AG20443 (cell line): Measurements from ENCODE around the gene RAB28.
"Not testable (repeated sequence)": the region's sequence is repeated elsewhere in the genome, so short reads cannot be mapped to it uniquely, and the experiment has no call there.

ENCODE experiments used
- DNase-seq: peaks from one replicate; pipeline ENCODE4 v3.0.0; 2012; ENCODE audit warnings: low spot score, mixed read lengths

Gene RAB28

GRCh38 chr4:13445841-13446790, 38.0 kb downstream of the RAB28 start:
- no peak for DNase-seq

DNA sequence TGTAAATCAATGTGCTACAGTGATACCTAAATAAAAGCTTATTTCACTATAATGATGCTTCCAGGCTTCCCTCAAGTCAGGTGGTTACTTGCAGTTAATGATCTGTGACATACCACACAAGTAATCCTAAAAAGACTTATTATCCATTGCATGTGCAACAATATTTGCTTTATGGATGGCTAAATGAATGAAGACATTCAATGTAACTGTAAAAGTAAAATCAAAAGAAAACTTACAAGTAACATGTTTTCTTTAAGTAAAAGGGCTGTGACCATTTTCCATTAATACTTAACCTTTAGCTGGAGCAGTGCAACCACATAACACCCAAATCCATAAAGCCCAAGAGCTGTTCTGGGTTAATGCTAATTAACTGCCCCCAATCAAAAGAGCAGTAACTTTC, 42.6 kb downstream of the RAB28 start:
- no peak for DNase-seq

DNA sequence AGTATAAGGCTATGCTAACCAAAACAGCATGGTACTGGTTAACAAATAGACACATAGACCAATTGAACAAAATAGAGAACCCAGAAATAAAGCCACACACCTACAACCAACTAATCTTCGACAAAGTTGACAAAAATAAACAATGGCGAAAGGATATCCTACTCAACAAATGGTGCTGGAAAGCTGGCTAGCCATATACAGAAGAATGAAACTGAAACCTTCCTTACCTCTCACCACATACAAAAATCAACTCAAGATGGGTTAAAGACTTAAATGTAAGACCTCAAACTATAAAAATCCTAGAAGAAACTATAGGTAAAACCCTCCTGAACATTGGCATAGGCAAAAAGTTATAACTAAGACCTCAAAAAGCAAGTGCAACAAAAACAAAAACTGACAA, 47.2 kb downstream of the RAB28 start:
- DNase-seq: no peak

- DNase-seq: no peak
These were observed 51.7 kb downstream of the RAB28 start for GRCh38 chr4:13432453-13432852.

DNA sequence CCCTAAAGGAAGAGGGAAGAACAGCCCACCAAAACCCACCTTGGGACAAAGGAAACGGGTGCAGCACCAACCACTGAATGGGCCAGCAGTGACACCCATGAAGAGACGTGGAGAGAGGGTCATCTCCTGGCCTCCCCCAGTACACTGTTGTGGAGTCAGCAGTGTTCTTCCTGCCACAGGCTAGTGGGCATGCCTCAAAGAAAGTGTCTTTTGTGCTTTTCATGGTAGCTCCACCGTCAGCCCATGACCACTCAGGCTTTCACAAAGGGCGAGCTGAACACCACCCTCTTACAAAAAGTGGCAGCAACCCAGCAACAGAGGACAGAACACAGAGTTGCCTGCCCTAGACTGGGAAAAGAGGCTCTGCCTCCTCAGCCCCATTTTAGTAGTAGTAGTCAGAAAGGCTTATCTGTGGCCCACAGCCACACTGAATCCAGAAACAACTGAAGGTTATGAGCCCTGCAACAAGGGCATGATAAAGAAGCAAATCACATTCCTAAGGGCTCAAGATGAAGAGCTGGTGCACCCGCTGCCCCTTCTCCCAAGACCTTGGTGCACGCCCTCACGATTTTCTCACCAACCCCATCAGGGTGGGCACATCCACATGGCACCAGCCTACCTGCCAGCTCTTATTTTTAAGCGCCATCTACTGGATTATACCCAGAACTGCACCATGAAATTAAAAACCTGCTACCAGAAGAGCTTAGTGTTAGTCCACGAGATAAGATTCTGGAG, 53.1 kb downstream of the RAB28 start:
- no peak for DNase-seq

DNA sequence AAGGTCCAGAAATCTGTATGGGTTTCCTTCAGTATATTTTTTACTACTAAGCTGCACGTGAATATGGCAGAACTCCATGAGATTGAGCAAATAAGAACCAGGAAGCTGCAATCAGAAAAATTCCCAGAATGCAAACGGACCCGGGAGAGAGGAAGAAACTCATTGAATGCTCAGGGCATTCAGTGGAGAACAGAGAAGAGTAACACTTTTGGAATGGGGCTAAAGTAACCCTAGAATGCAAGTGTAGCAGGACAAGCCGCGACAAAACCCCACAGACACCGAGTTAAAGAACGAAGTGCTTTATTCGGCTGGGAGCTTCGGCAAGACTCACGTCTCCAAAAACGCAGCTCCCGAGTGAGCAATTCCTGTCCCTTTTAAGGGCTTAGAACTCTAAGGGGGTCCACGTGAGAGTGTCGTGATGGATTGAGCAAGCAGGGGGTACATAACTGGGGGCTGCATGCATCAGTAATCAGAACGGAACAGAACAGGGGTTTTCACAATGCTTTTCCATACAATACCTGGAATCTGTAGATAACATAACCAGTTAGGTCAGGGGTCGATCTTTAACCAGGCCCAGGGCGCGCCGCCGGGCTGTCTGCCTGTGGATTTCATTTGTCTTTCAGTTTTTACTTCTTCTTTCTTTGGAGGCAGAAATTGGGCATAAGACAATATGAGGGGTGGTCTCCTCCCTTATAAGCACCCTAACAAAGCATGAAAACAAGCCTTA, 56.4 kb downstream of the RAB28 start:
- no peak for DNase-seq

- no peak for DNase-seq
These were observed 68.9 kb downstream of the RAB28 start for GRCh38 chr4:13415068-13415785.

DNA sequence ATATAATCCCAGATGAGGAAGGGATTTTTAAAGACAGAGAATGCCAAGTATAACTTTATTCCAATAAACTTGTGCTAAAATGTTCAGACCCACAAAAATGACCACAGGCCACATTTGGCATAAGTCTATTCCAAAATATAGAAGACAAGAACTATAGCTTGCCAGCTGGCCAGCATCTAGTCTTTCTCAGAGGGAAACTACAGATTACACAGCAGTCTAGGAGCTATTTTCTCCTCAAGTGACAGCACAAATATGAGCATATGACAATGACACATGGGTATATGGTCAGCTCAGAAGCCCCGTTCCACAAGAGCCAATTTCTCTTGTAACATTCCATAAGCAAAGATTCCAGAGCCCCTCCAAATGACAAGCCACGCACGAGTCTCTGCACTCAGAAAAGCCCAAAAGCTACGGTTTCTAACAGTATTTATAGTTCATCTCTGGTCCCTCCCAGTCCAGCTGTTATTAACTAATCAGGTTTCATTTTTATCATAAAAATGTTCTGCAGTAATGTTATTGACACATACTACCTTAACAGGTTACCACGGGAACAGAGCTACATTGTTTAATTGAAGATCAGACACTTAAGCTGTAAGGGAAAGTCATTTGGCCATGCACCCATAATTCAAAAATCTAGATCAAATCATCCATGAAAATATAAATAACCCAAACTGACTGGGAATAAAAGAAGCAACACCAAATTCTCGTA, 70.3 kb downstream of the RAB28 start:
- DNase-seq: peak; percentile 11

DNA sequence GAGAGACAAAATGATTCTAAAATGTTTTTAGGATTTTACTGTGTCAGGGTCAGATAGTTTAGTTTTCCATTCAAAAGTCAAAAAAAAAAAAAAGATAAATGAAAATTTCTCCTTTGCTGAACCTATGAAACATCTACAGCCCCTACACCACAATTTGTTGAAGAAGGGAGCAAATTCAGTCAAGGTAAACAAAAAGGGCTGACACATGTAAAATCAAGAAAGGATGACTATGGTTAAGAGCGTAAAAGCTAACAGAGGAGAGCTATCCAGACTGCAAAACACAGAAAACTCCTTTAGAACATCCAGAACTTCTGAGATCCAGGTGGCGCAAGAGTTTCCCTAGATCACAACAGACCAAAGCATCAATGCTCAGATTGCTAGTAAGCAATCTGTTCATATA, 72.2 kb downstream of the RAB28 start:
- no peak for DNase-seq

- no peak for DNase-seq
These were observed 74.8 kb downstream of the RAB28 start for GRCh38 chr4:13409324-13409723.

GRCh38 chr4:13406156-13406555, 78.0 kb downstream of the RAB28 start:
- not testable (repeated sequence) for DNase-seq

DNA sequence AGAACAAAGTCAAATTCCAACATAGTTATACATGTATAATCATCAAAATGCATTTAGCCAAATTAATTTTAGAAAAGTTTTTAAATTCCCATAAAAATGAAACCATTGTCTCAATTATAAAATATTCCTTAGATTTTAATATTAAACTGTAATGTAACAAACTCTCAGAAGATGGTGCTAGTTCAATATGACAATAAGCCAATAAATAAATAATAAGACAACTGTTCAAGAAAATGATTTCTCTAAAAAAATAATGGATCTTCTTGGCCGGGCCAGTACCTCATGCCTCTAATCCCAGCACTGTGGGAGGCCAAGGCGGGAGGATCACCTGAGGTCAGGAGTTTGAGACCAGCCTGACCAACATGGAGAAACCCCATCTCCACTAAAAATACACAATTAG, 80.3 kb downstream of the RAB28 start:
- no peak for DNase-seq

DNA sequence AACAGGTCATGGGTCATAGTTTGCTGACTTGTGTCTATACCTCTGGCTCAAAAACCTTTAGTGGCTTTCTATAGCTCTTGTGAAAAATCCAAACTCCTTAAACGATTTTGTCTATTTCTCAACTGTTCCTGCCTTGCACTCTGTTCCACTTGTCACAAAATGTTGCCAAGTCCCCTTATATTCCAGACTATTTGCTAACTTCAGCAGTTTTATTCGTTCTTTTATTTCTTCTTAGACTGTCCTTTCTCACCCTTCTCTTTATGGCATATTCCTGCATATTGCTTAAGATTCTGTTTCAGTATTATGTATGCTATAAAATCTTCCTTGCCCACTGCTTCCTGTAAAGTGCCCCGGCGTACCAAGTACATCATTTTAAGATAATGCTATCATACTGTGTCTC, 80.8 kb downstream of the RAB28 start:
- no peak for DNase-seq

- DNase-seq: no peak
These were observed 84.9 kb downstream of the RAB28 start for GRCh38 chr4:13399257-13399656.

- DNase-seq: no peak
These were observed 88.0 kb downstream of the RAB28 start for GRCh38 chr4:13396161-13396560.

DNA sequence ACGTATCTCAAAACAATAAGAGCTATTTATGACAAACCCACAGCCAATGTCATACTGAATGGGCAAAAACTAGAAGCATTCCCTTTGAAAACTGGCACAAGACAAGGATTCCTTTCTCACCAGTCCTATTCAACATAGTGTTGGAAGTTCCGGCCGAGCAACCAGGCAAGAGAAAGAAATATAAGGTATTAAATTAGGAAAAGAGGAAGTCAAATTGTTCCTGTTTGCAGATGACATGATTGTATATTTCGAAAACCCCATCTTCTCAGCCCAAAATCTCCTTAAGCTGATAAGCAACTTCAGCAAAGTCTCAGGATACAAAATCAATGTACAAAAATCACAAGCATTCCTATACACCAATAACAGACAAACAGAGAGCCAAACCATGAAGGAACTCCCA, 94.2 kb downstream of the RAB28 start:
- DNase-seq: not testable (repeated sequence)

- DNase-seq: no peak
These were observed 97.6 kb downstream of the RAB28 start for GRCh38 chr4:13386405-13387107.

DNA sequence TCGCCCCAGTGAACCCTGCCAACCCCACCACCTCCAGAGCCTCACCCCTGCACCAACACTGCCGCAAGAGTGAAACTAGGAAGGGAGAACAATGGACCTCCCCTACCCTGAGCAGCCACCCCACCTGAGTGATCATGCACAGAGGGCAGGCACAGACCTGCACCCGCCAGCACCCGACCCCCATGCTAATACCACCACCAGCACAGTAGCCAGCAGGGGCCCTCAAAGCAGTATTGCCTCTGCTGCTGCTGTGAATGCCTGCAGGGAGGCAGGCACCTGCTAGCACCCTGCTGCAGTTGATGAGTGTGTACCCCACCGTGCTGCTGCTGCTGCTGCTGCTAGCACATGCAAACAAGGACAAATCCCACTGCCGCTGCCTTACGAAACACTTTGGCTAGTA, 100.1 kb downstream of the RAB28 start:
- DNase-seq: no peak

GRCh38 chr4:13378973-13379759, 105.0 kb downstream of the RAB28 start:
- no peak for DNase-seq

GRCh38 chr4:13371048-13371447, 113.1 kb downstream of the RAB28 start:
- DNase-seq: no peak
